Subcutaneous adipose tissue (tissue), 4 donors: Measurements from ENCODE around the gene RIC8B. TPM values are rescaled to one million over a fixed set of nuclear protein-coding genes. Genes with fewer than 3 reads are reported as not detected.

Experiments
- CTCF ChIP-seq: fragments of 450-650 bp; IDR thresholded peaks from one replicate; pipeline ENCODE4 v1.5.1; 2016; ENCODE audit warnings: low read depth, mild to moderate bottlenecking, control low read depth, antibody characterized with exemption, moderate library complexity
- total RNA-seq, 4 donors: library from RNA; depleted of rRNA; stranded (reverse); fragments of >200 nt; gene quantifications; one replicate each; pipeline ENCODE4 v1.1.0, GENCODE V29; 2016

RIC8B gene
- total RNA-seq, 4 donors from 2014 or later: 16.4 to 21.4 (median 17.1) TPM

- TF ChIP-seq CTCF: no peak
Observed at GRCh38 chr12:106897082-106897481, 122.6 kb downstream of the RIC8B start.

- no peak for TF ChIP-seq CTCF
Observed at GRCh38 chr12:106897981-106898901, 123.8 kb downstream of the RIC8B start.

- no peak for TF ChIP-seq CTCF
Observed at GRCh38 chr12:106900554-106900953, 126.1 kb downstream of the RIC8B start.

GRCh38 chr12:106901276-106901675, 126.8 kb downstream of the RIC8B start:
- no peak for TF ChIP-seq CTCF

GRCh38 chr12:106902053-106902452, 127.6 kb downstream of the RIC8B start:
- TF ChIP-seq CTCF: no peak

GRCh38 chr12:106903241-106903945, 128.9 kb downstream of the RIC8B start:
- TF ChIP-seq CTCF: no peak

GRCh38 chr12:106906715-106907114, 132.2 kb downstream of the RIC8B start:
- TF ChIP-seq CTCF: no peak
